HG02852 (cell line): ENCODE measurements around the gene ZNF316.
"Not testable (repeated sequence)": the region's sequence is repeated elsewhere in the genome, so short reads cannot be mapped to it uniquely, and the experiment has no call there.

Experiments
- ATAC-seq: cut with Tn5 transposase; IDR thresholded peaks from one replicate; pipeline ENCODE4 v1.9.1; 2021; ENCODE audit warnings: mild to moderate bottlenecking, moderate library complexity; ENCODE audit not compliant: unreplicated experiment

Gene ZNF316

GRCh38 chr7:6646465-6646864, 9.3 kb downstream of the ZNF316 start:
- ATAC-seq = no peak

GRCh38 chr7:6647080-6647479, 10.0 kb downstream of the ZNF316 start:
- ATAC-seq = no peak

GRCh38 chr7:6647541-6647940, 10.4 kb downstream of the ZNF316 start:
- ATAC-seq = no peak

GRCh38 chr7:6648066-6648814, 11.1 kb downstream of the ZNF316 start:
- no peak for ATAC-seq

- ATAC-seq = no peak
Observed at GRCh38 chr7:6648815-6649104, 11.6 kb downstream of the ZNF316 start.

- ATAC-seq = no peak
Observed at GRCh38 chr7:6649241-6649961, 12.3 kb downstream of the ZNF316 start.

- ATAC-seq = no peak
Observed at GRCh38 chr7:6650086-6650485, 13.0 kb downstream of the ZNF316 start.

GRCh38 chr7:6650521-6651011, 13.4 kb downstream of the ZNF316 start:
- ATAC-seq = no peak

- no peak for ATAC-seq
Observed at GRCh38 chr7:6651851-6652445, 14.8 kb downstream of the ZNF316 start.

- ATAC-seq = no peak
Observed at GRCh38 chr7:6652446-6653011, 15.4 kb downstream of the ZNF316 start.

- ATAC-seq = no peak
Observed at GRCh38 chr7:6653071-6654003, 16.2 kb downstream of the ZNF316 start.

- ATAC-seq = no peak
Observed at GRCh38 chr7:6654113-6654841, 17.2 kb downstream of the ZNF316 start.

GRCh38 chr7:6654842-6655610, 17.9 kb downstream of the ZNF316 start:
- no peak for ATAC-seq

GRCh38 chr7:6655636-6656385, 18.7 kb downstream of the ZNF316 start:
- ATAC-seq = no peak

- ATAC-seq = no peak
Observed at GRCh38 chr7:6656413-6656812, 19.3 kb downstream of the ZNF316 start.

- ATAC-seq = no peak
Observed at GRCh38 chr7:6658618-6659345, 21.7 kb downstream of the ZNF316 start.

GRCh38 chr7:6670851-6671250, 33.7 kb downstream of the ZNF316 start:
- not testable (repeated sequence) for ATAC-seq
